ENCODE results near the gene CTDSP1. TPM values are rescaled to one million over a fixed set of nuclear protein-coding genes. Genes with fewer than 3 reads are reported as not detected.

Gene CTDSP1
- total and polyA plus RNA-seq, 4 donors, result 31.6 to 104 (median 74.0) TPM

GRCh38 chr2:218419630-218420216 lies 20.1 kb downstream of the CTDSP1 start:
- no peaks in the 10 kb centered on the region for H3K36me3 ChIP-seq (ENCODE audit: control insufficient read depth, insufficient read depth, low read length)
- H3K9me3 ChIP-seq (ENCODE audit: control insufficient read depth, insufficient read depth, low read length), result no peaks in the 10 kb centered on the region
- no peaks in the 10 kb centered on the region for H3K27me3 ChIP-seq (ENCODE audit: control insufficient read depth, insufficient read depth, low read length)
- no peak overlapping the region for H3K4me3 ChIP-seq (ENCODE audit: low read depth, low read length)
- 69% methylated on average over 5 of the region's 7 CpGs for WGBS (ENCODE audit: insufficient coverage)
- no peaks in the 10 kb centered on the region for H3K4me1 ChIP-seq (ENCODE audit: control insufficient read depth, insufficient read depth, low read length)
- DNase-seq (ENCODE audit: low read depth in 4 of 6, low spot score in 6 of 6), result no peak
- no peak overlapping the region for H3K27ac ChIP-seq (ENCODE audit: low read depth, low read length)

DNA sequence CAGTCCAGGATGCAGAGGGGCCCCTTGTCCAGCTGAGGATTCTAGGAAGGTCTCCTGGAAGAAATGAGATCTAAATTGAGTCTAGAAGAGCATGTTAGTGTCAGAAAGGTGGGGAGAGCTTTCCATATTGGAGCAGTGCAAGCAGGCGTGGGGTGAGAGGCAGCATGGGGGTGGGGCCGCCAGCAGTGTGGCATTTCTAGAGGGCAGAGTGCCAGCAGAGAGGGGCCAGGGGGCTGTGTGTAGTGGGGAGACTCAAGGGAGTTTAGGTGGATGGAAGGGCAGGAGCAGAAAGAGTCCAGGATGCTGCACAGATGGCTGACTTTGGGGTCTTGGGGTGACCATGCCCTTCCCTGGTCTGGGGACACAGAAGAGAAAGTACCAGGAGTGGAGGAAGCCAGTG lies 21.4 kb downstream of the CTDSP1 start:
- Histone ChIP-seq H3K27ac (ENCODE audit: low read depth, low read length) (no peak overlapping the region), H3K4me1 (ENCODE audit: control insufficient read depth, insufficient read depth, low read length) (no peaks in the 10 kb centered on the region), H3K27me3 (ENCODE audit: control insufficient read depth, insufficient read depth, low read length) (no peaks in the 10 kb centered on the region), H3K4me3 (ENCODE audit: low read depth, low read length) (no peak overlapping the region), H3K9me3 (ENCODE audit: control insufficient read depth, insufficient read depth, low read length) (no peaks in the 10 kb centered on the region), H3K36me3 (ENCODE audit: control insufficient read depth, insufficient read depth, low read length) (no peaks in the 10 kb centered on the region)
- no peak for DNase-seq (ENCODE audit: low read depth in 4 of 6, low spot score in 6 of 6)
- WGBS (ENCODE audit: insufficient coverage), result 88% methylated on average over 2 of the region's 2 CpGs

DNA sequence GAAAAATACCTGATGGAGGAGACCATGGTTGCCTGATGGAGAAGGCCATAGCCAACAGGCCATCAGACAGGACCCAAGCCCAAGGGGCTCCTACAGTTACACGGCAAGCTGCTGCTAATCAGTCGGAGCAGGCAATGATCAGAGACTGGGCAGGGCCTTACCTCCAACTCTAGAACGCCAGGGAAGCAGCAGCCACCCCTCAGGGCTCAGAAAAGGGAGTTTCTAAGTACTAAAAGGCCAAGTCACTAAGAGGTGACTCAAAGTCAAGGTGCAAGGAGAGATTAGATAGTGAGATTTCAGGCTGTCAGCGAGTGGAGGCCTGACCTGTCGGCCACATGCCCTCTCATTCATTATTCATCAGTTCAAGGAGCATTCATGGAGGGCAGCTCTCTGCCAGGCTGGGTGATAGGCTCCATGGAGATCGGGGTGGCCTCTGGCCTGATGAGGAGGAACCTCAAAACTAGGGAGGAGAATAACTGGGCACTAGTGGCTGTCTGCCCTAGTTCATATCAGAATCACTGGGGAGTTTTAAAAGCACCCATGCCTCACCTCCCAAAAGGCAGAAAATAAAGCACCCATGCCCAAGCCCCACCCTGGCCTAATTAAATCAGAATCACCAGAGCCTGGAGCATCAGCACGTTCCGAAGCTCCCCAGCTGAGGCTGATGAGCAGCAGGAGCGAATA lies 22.9 kb downstream of the CTDSP1 start:
- 91% methylated on average over 7 of the region's 9 CpGs for WGBS (ENCODE audit: insufficient coverage)
- no peaks in the 10 kb centered on the region for H3K36me3 ChIP-seq (ENCODE audit: control insufficient read depth, insufficient read depth, low read length)
- no peak for DNase-seq (ENCODE audit: low read depth in 4 of 6, low spot score in 6 of 6)

GRCh38 chr2:218423584-218423983 lies 23.9 kb downstream of the CTDSP1 start:
- no peaks in the 10 kb centered on the region for H3K4me1 ChIP-seq (ENCODE audit: control insufficient read depth, insufficient read depth, low read length)
- H3K36me3 ChIP-seq (ENCODE audit: control insufficient read depth, insufficient read depth, low read length), result no peaks in the 10 kb centered on the region
- 69% methylated on average over 4 of the region's 9 CpGs for WGBS (ENCODE audit: insufficient coverage)
- H3K27ac ChIP-seq (ENCODE audit: low read depth, low read length), result no peak overlapping the region
- H3K4me3 ChIP-seq (ENCODE audit: low read depth, low read length), result no peak overlapping the region
- DNase-seq (ENCODE audit: low read depth in 4 of 6, low spot score in 6 of 6), result no peak
- H3K27me3 ChIP-seq (ENCODE audit: control insufficient read depth, insufficient read depth, low read length), result no peaks in the 10 kb centered on the region
- no peaks in the 10 kb centered on the region for H3K9me3 ChIP-seq (ENCODE audit: control insufficient read depth, insufficient read depth, low read length)

More for the DNA sequence above, 22.9 kb downstream of the CTDSP1 start:
- Histone ChIP-seq H3K4me3 (ENCODE audit: low read depth, low read length) (no peak overlapping the region), H3K4me1 (ENCODE audit: control insufficient read depth, insufficient read depth, low read length) (no peaks in the 10 kb centered on the region), H3K27ac (ENCODE audit: low read depth, low read length) (no peak overlapping the region), H3K9me3 (ENCODE audit: control insufficient read depth, insufficient read depth, low read length) (no peaks in the 10 kb centered on the region), H3K27me3 (ENCODE audit: control insufficient read depth, insufficient read depth, low read length) (no peaks in the 10 kb centered on the region)

- no peaks in the 10 kb centered on the region for H3K4me1 ChIP-seq (ENCODE audit: control insufficient read depth, insufficient read depth, low read length)
- no peak overlapping the region for H3K4me3 ChIP-seq (ENCODE audit: low read depth, low read length)
Observed at GRCh38 chr2:218425531-218425930, 25.9 kb downstream of the CTDSP1 start.

DNA sequence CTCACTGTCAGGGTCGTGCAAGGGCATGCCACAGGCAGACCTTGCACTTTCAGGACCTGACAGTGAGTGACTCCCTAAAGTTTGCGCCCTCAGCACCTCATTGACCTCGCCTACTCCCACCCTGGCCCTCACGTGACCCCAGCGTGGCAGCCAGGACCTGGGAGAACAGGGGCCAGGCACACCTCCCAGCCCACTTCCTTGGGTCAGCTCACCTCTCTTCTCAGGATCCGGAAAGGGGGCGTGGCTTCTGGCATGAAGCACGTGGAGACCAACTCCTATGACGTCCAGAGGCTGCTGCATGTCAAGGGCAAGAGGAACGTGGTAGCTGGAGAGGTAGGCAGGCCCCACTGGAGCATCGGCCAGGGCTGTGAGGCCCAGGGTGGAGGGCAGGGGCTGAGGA lies 28.1 kb downstream of the CTDSP1 start:
- Histone ChIP-seq H3K27ac (ENCODE audit: low read depth, low read length) (no peak overlapping the region), H3K9me3 (ENCODE audit: control insufficient read depth, insufficient read depth, low read length) (no peaks in the 10 kb centered on the region), H3K4me3 (ENCODE audit: low read depth, low read length) (no peak overlapping the region), H3K27me3 (ENCODE audit: control insufficient read depth, insufficient read depth, low read length) (no peaks in the 10 kb centered on the region), H3K4me1 (ENCODE audit: control insufficient read depth, insufficient read depth, low read length) (no peaks in the 10 kb centered on the region), H3K36me3 (ENCODE audit: control insufficient read depth, insufficient read depth, low read length) (no peaks in the 10 kb centered on the region)
- WGBS (ENCODE audit: insufficient coverage), result 63% methylated on average over 11 of the region's 11 CpGs
- DNase-seq (ENCODE audit: low read depth in 4 of 6, low spot score in 6 of 6), result no peak

More at GRCh38 chr2:218425531-218425930, 25.9 kb downstream of the CTDSP1 start:
- Histone ChIP-seq H3K9me3 (ENCODE audit: control insufficient read depth, insufficient read depth, low read length) (no peaks in the 10 kb centered on the region), H3K27me3 (ENCODE audit: control insufficient read depth, insufficient read depth, low read length) (no peaks in the 10 kb centered on the region), H3K27ac (ENCODE audit: low read depth, low read length) (no peak overlapping the region), H3K36me3 (ENCODE audit: control insufficient read depth, insufficient read depth, low read length) (no peaks in the 10 kb centered on the region)
- DNase-seq (ENCODE audit: low read depth in 4 of 6, low spot score in 6 of 6), result no peak
- 86% methylated on average over 7 of the region's 10 CpGs for WGBS (ENCODE audit: insufficient coverage)

- WGBS (ENCODE audit: insufficient coverage), result 92% methylated on average over 22 of the region's 24 CpGs
- DNase-seq (ENCODE audit: low read depth in 4 of 6, low spot score in 6 of 6), result no peak
- Histone ChIP-seq H3K4me3 (ENCODE audit: low read depth, low read length) (no peak overlapping the region), H3K27ac (ENCODE audit: low read depth, low read length) (no peak overlapping the region), H3K36me3 (ENCODE audit: control insufficient read depth, insufficient read depth, low read length) (no peaks in the 10 kb centered on the region), H3K27me3 (ENCODE audit: control insufficient read depth, insufficient read depth, low read length) (no peaks in the 10 kb centered on the region), H3K4me1 (ENCODE audit: control insufficient read depth, insufficient read depth, low read length) (no peaks in the 10 kb centered on the region), H3K9me3 (ENCODE audit: control insufficient read depth, insufficient read depth, low read length) (no peaks in the 10 kb centered on the region)
Observed at GRCh38 chr2:218428846-218429558, 29.3 kb downstream of the CTDSP1 start.

GRCh38 chr2:218429911-218430692 lies 30.4 kb downstream of the CTDSP1 start:
- 77% methylated on average over 9 of the region's 9 CpGs for WGBS (ENCODE audit: insufficient coverage)
- Histone ChIP-seq H3K27me3 (ENCODE audit: control insufficient read depth, insufficient read depth, low read length) (peaks cover 2% of the 10 kb centered on the region), H3K4me1 (ENCODE audit: control insufficient read depth, insufficient read depth, low read length) (no peaks in the 10 kb centered on the region), H3K27ac (ENCODE audit: low read depth, low read length) (no peak overlapping the region), H3K36me3 (ENCODE audit: control insufficient read depth, insufficient read depth, low read length) (no peaks in the 10 kb centered on the region), H3K9me3 (ENCODE audit: control insufficient read depth, insufficient read depth, low read length) (no peaks in the 10 kb centered on the region), H3K4me3 (ENCODE audit: low read depth, low read length) (no peak overlapping the region)
- no peak for DNase-seq (ENCODE audit: low read depth in 4 of 6, low spot score in 6 of 6)

GRCh38 chr2:218430721-218431120 lies 31.1 kb downstream of the CTDSP1 start:
- Histone ChIP-seq H3K27me3 (ENCODE audit: control insufficient read depth, insufficient read depth, low read length) (peaks cover 2% of the 10 kb centered on the region), H3K9me3 (ENCODE audit: control insufficient read depth, insufficient read depth, low read length) (no peaks in the 10 kb centered on the region), H3K4me3 (ENCODE audit: low read depth, low read length) (no peak overlapping the region), H3K36me3 (ENCODE audit: control insufficient read depth, insufficient read depth, low read length) (no peaks in the 10 kb centered on the region), H3K27ac (ENCODE audit: low read depth, low read length) (no peak overlapping the region), H3K4me1 (ENCODE audit: control insufficient read depth, insufficient read depth, low read length) (no peaks in the 10 kb centered on the region)
- WGBS (ENCODE audit: insufficient coverage), result 93% methylated on average over 9 of the region's 11 CpGs
- no peak for DNase-seq (ENCODE audit: low read depth in 4 of 6, low spot score in 6 of 6)

All from spinal cord (tissue), 10 donors.